Fibroblast of mammary gland (primary cell): Measurements from ENCODE around the gene COX6B1.

Experiments
- DNase-seq: peaks from one replicate; pipeline ENCODE4 v3.0.0-alpha.2; 2010; ENCODE audit warnings: low read depth
- H3K4me3 ChIP-seq: 2 replicates; pipeline ENCODE4 v1.5.1; 2011; ENCODE audit warnings: low read depth, mild to moderate bottlenecking, low read length, moderate library complexity; ENCODE audit not compliant: control insufficient read depth
- TF ChIP-seq, protein P1 (sequence below): conservative IDR thresholded peaks from 2 replicates; pipeline ENCODE4 v1.5.1; 2011; ENCODE audit warnings: low read depth, low read length, inconsistent platforms; ENCODE audit not compliant: control insufficient read depth, insufficient read depth

Gene COX6B1

DNA sequence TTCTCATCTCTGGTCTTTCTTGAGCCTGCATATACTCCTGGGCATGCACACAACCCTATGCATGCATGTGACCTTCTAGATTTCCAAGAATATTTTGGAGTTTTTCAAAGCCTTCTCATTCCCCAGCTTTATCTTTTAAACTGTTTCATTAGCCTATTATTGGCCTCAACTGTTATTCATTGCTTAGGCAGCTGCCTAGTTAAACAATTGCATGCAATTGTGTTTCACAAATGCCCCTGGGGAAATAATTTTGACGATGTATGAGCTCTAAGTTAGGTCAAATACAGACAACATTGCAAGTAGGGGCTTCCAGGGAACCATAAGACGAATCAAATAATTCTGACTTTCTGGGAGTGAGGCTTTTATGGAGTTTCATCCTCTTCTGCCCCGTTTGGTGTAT lies 15.9 kb downstream of the COX6B1 start:
- TF ChIP-seq, protein P1, sequence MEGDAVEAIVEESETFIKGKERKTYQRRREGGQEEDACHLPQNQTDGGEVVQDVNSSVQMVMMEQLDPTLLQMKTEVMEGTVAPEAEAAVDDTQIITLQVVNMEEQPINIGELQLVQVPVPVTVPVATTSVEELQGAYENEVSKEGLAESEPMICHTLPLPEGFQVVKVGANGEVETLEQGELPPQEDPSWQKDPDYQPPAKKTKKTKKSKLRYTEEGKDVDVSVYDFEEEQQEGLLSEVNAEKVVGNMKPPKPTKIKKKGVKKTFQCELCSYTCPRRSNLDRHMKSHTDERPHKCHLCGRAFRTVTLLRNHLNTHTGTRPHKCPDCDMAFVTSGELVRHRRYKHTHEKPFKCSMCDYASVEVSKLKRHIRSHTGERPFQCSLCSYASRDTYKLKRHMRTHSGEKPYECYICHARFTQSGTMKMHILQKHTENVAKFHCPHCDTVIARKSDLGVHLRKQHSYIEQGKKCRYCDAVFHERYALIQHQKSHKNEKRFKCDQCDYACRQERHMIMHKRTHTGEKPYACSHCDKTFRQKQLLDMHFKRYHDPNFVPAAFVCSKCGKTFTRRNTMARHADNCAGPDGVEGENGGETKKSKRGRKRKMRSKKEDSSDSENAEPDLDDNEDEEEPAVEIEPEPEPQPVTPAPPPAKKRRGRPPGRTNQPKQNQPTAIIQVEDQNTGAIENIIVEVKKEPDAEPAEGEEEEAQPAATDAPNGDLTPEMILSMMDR = no peak
- no peak overlapping the region for H3K4me3 ChIP-seq
- DNase-seq = no peak

DNA sequence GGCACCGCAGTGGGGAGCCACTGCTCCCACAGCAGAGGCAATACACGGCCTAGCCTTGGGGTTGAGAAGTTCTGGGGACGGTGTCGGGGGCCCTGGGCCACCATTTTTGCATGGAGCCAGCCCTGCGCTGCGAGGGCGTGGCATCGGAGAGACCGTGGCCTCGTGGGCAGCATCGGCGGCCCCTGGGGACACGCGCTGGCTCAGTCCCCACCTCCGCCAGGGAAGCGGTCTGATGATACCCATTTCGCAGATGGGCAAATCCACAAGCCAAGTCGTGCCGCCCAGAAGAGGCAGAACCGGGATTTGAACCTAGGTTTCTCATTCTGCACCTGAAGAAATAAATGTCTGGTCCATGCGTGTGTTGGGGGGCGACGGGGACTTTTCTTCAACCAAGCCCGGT lies 17.0 kb downstream of the COX6B1 start:
- TF ChIP-seq, protein P1 = no peak
- no peak overlapping the region for H3K4me3 ChIP-seq
- DNase-seq = no peak

DNA sequence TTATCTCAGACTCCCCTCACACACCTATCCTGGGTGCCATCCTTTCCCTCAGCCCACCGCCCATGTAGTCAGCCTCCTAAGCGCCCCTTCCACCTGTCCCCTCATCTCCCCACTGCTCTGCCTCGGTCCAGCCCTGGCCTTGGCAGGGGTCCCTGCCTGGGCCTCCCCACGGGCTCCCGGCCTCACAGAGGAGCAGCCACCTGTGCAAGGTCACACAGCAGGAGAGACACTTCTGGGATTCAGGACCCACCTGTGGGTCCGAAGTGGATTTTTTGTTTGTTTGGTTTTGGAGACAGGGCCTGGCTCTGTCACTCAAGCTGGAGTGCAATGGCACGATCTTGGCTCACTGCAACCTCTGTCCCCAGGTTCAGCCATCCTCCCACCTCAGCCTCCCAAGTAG lies 17.5 kb downstream of the COX6B1 start:
- DNase-seq = no peak
- H3K4me3 ChIP-seq = no peak overlapping the region
- TF ChIP-seq, protein P1 = no peak

DNA sequence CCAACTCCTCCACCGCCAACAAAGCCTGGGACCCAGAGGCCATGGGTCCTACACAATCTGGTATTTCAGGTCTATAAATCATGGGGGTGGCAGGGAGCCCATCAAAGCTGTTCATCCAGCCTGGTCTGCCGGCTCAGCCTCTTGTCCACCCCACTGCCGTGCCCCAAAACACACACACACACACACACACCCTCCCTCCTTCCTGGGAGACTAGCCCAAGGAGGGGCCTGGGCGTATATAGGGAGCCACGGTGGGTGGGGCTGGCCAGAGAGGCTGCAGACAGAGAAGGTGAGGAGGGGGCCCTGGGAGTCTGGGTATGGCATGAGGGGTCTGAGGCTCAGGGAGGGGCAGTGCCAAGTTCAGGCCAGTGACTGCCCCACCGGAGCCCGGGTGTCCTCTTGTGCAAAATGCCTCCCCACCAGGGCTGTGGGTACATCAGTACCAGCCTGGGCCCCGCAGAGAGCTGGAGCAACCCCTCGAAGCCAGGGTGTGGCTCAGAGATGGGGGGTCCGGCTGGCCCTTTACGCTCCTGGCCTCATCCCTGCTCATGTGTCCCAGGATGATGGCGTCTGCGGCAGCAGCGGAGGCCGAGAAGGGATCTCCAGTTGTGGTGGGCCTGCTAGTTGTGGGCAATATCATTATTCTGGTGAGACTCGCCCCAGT lies 18.3 kb downstream of the COX6B1 start, which contains the start of gene UPK1A:
Gene UPK1A (plus strand): TSS at position 267 of the 663 bp plus-strand sequence. CDS start 296 bp downstream, at position 563.
- no peak for DNase-seq
- H3K4me3 ChIP-seq = no peak within 1 kb of the TSS
- TF ChIP-seq, protein P1 = no peak

DNA sequence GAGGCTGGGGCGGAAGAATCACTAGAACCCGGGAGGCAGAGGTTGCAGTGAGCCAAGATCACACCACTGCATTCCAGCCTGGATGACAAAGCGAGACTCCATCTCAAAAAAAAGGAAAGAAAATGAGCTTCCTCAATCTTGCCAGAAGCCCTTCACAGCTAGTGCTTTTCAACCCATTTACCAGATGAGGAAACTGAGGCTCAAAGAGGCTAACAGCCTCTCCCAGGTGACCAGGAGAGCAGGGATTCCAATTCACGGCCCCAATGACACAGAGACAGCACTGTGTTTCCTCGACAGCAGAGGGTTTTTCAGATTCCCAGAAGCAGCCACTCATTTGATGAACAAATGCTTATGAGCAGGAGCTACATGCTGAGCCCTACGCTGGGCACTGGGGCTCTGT lies 21.4 kb downstream of the COX6B1 start:
- no peak overlapping the region for H3K4me3 ChIP-seq
- no peak for DNase-seq
- TF ChIP-seq, protein P1 = no peak

DNA sequence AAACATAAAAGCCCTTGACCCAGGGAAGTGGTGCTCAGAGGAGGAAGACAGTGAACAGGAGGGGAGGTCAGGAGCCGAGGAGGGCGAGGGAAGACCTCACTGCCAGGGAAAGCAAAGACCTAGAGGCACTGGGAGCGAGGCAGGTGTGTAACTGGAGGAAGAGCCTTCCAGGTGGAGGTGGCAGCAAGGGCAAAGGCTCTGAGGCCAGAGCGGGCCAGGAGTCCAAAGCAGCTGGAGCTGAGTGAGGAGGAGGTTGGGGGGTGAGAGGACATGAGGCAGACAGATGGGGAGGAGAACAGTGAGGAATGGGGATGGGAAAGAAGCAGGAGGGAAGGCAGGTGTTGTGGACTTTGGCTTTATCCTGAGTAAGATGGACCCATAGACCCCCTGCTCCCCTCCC lies 21.9 kb downstream of the COX6B1 start:
- TF ChIP-seq, protein P1 = no peak
- H3K4me3 ChIP-seq = no peak overlapping the region
- DNase-seq = no peak
